D721Med (cell line): ENCODE data around the gene ONECUT2.

Source experiments
- DNase-seq: peaks from one replicate; pipeline ENCODE4 v3.0.0; 2011; ENCODE audit warnings: low spot score; ENCODE audit not compliant: insufficient read length
- FAIRE-seq: peaks from 2 replicates; lab custom pipeline; 2011; peaks lifted over from hg19 to GRCh38; lab: Jason Lieb, UNC
- TF ChIP-seq, protein P1 (sequence below): IDR thresholded peaks from 2 replicates; pipeline ENCODE4 v1.5.1; 2012; ENCODE audit warnings: mild to moderate bottlenecking, control low read depth; ENCODE audit not compliant: insufficient read depth; ENCODE audit errors: missing control alignments

ONECUT2 gene

DNA sequence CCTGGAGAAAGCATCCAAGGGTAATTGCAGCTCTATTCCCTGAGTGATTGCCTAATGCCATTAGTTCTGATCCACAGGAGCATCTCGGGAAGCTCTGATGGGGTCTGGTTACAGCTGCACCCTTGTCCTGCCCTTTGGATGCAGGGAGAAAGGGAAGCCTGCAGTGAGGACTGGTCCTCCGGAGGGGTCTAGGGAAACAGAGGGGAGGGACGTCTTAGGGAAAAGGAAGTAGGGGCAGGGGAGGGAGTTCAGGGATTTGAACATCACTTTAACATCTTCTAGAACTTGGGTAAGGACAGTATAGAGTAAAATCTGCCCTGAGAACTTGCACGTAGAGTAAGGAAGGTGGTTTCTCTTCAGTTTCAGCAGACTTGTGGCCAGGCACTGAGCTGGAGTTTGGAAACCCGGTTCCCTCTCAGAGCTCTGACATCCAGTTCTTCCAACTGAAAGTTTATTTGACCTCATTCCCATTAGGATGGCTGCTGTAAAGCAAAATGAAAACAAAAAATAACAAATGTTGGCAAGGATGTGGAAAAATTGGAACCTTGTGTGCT is 20.5 kb downstream of the ONECUT2 start:
- DNase-seq (no peak), FAIRE-seq (no peak)
- TF ChIP-seq, protein P1, sequence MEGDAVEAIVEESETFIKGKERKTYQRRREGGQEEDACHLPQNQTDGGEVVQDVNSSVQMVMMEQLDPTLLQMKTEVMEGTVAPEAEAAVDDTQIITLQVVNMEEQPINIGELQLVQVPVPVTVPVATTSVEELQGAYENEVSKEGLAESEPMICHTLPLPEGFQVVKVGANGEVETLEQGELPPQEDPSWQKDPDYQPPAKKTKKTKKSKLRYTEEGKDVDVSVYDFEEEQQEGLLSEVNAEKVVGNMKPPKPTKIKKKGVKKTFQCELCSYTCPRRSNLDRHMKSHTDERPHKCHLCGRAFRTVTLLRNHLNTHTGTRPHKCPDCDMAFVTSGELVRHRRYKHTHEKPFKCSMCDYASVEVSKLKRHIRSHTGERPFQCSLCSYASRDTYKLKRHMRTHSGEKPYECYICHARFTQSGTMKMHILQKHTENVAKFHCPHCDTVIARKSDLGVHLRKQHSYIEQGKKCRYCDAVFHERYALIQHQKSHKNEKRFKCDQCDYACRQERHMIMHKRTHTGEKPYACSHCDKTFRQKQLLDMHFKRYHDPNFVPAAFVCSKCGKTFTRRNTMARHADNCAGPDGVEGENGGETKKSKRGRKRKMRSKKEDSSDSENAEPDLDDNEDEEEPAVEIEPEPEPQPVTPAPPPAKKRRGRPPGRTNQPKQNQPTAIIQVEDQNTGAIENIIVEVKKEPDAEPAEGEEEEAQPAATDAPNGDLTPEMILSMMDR: no peak

DNA sequence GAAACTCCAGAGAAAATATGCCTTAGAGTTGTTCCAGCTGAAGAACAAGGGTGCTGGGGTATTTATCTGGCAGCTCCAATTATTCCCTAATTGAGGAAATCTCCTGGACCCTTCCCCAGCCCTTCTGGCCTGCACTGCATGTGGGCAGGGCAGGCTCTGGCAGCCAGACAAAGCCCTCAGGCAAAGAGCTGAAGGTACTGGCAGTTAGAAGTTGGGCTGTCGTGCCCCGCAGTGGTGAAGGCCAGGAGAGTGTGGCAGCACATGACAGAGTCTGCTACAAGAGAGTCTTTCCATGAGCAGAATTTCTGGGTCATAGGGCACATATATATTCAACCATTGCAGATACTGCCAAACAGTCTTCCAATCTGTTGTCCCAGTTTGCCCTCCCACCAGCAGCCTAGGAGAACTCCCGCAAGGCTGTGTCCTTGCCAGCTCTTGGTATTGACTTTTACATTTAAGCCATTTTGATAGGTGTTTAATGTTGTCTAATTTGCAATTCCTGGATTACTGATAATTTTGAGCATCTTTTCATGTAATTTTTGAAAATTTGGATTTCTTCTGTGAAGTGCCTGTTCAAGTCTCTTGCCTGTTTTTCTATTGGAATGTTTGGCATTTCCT is 26.6 kb downstream of the ONECUT2 start:
- TF ChIP-seq, protein P1: no peak
- DNase-seq (no peak), FAIRE-seq (peak; percentile 76)

DNA sequence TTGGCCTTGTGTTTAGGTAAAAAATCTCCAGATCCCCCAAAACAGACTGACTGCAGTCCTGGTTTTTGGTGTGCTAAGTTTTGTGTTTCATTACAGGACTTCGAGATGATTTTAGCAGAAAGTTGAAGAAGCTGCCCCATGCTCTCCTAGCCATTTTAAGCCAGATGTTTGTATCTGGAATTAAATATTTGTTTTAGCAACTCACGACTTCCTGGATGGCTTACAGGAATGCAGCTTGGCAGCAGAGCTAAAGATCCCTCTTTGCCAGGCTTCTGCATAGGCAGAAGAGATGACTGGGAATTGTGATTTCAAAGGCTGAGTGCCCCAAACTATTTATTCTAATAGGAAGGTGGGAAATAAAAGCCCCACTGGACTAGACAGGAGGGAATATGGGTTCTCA is 31.1 kb downstream of the ONECUT2 start:
- DNase-seq (no peak), FAIRE-seq (no peak)

DNA sequence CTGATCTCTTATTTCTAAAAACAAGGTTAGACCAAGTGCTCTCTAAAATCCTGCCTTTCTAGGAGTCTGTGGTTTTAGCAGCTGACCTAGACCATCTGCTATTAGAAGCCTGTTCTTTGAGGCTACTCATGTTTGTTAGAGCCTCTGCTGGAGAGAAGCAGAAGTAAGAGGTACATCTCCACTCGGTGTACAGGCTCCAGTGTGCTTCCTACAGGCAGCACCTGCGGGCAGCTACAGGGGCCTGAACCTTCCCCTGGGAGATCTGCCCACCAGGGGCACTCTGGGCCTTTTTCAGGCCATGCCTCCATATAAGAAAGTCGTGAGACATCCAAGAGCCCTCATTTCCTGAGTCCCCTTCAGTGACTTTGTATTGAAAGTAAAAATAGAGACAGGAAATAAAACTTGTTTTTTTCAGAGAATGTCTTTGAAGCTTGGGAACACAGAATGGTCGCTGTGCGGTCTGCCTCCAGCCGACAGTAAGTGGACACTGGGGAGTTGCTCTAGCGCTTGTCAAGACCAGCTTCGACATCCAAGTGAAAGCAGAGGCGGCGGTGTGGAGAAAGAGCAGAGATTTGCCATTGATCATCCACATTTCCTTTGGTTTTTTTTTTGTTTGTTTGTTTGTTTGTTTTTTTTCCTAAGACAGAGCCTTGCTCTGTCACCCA is 31.7 kb downstream of the ONECUT2 start:
- no peak for FAIRE-seq
- peak; percentile 69 for DNase-seq

More for the DNA sequence above, 31.1 kb downstream of the ONECUT2 start:
- TF ChIP-seq, protein P1: no peak

DNA sequence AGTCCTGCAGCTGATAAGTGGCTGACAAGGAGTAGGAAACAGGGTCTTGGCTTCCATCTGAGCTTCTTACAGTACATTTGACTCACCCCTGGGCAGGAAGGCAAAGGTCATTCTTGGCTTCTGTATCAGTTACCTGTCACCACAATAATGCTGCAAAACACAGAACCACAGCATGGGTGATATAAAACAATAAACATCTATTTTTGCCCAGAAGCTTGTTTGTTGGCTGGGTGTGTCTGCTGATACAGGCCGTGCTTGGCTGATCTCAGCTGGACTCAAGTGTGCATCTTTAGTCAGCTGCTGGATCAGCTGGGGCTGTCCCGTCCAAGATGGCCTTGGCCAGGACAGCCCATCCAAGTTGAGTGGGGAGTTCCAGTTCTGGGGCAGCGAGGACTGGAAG is 34.7 kb downstream of the ONECUT2 start:
- FAIRE-seq: no peak
- TF ChIP-seq, protein P1: no peak
- no peak for DNase-seq

More for the DNA sequence above, 31.7 kb downstream of the ONECUT2 start:
- TF ChIP-seq, protein P1: no peak

DNA sequence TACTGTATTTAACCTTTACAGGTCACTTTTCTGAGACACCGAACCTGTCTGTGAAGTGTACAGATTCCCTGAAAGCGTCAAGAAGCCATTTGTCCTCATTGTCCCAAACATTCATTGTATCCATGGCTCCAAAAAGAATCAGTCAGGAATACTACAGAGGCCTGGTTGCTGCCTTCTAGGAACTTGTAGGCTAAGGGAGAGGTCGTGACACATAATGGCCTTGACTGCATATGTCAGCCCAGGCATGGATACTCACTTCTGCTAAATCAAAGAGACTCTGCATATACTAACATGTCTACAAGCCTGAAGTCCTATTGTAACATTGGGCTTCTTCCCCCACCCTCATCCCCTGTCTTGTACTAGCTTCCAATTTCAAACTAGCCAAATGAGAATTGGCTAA is 40.2 kb downstream of the ONECUT2 start:
- TF ChIP-seq, protein P1: no peak
- DNase-seq: no peak
- peak; percentile 87 for FAIRE-seq

DNA sequence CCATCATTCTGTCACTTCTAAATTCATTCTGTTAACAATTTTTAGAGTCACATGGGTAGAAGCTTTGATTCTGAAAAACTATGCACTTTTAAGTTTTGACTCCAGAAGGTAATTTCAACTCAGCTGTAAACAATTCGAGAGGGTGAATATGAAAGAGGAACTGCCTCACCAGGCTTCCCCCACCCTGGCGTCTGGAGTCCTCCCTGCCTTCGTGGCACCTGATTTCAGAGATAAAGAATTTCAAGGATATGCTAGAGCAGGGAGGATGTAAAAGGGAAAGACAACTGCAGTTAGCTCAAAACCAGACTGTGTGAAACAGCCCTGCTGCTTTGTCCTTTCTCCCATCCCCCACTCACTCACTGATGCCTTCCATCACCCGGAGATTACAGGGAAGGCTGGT is 40.7 kb downstream of the ONECUT2 start:
- TF ChIP-seq, protein P1: no peak
- DNase-seq (no peak), FAIRE-seq (no peak)
